Adipose tissue (tissue), 3 donors: ENCODE data around the gene NDUFS4. TPM values are rescaled to one million over a fixed set of nuclear protein-coding genes. Genes with fewer than 3 reads are reported as not detected.

Experiments used
- H3K27ac ChIP-seq: one replicate; pipeline ENCODE4 v1.5.1; 2013; ENCODE audit warnings: low read depth, low read length
- WGBS, 3 donors: extraction: QIAGEN DNeasy Blood & Tissue Kit; methylation state at CpG; one replicate each; pipeline ENCODE4 v1.1.7; 2013; 5-methylcytosine and 5-hydroxymethylcytosine counted together
- polyA plus RNA-seq, 3 donors: library from polyadenylated mRNA; stranded (reverse); fragments of 200-250 nt; gene quantifications; one replicate each; pipeline ENCODE4 v1.2.3, GENCODE V29; 2013
- donor health status: healthy with polysubstance abuse.
- donor health status: Bipolar disorder and iron deficiency.
- donor health status: healthy.

The NDUFS4 gene
- polyA plus RNA-seq, 3 donors, result 49.5 to 114 (median 110) TPM

DNA sequence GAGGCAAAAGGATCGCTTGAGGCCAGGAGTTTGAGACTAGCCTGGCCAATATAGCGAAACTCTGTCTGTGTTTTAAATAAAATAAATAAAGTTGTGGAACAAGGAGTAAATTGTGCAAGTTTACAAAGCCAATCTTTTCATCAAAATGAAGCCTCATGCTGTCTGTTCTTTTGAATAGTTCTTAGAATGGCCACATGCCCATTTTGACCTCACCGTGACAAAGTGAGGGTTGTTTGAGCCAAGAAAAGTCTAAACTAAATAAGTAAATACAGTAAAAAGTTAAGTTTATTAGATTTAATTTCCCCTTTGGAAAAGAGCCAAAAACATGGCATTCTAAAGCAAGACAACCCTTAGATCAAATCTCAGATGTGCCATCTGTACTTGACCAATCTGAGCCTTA, 165.7 kb downstream of the NDUFS4 start:
- 71 to 88% (median 88%) methylated on average over 3 of the region's 3 CpGs for WGBS, 3 donors
- no peak overlapping the region for H3K27ac ChIP-seq

DNA sequence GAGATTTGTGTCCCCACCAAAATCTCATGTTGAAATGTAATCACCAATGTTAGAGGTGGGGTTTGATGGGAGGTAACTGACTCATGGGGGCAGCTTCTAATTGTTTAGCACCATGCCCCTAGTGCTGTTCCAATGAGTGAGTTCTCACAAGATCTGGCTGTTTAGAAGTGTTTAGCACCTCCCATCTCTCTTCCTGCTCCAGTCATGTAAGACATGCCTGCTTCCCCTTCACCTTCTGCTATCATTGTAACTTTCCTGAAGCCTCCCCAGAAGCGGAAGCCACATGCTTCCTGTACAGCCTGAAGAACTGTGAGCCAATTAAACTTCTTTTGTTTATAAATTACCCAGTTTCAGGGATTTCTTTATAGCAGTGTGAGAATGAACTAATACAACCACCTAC, 170.5 kb downstream of the NDUFS4 start:
- 16 to 54% (median 20%) methylated on average over 1 of the region's 1 CpG for WGBS, 3 donors
- H3K27ac ChIP-seq, result no peak overlapping the region

Other genes with a start within 250 kb of the NDUFS4 start
- gene FST, start 80.0 kb upstream of the NDUFS4 start, polyA plus RNA-seq, result 10 to 100 TPM in 2 of 3 donors, under 1 TPM in 1; 0.79 to 30.6 (median 11.5) TPM